Ureter (tissue), 1 donor: ENCODE data around the gene DZIP1L. TPM values are rescaled to one million over a fixed set of nuclear protein-coding genes. Genes with fewer than 3 reads are reported as not detected.

Source experiments
- DNase-seq: peaks from one replicate; pipeline ENCODE4 v3.0.0-alpha.2; 2020; ENCODE audit warnings: low spot score
- total RNA-seq: library from RNA; stranded (reverse); gene quantifications from one replicate; pipeline ENCODE4 v1.2.4, GENCODE V29; 2023
- donor health status: DM: yes; HTN: yes; CAD: no.

The DZIP1L gene
- total RNA-seq, 1 donor from 2014 or later: 32.7 TPM

DNA sequence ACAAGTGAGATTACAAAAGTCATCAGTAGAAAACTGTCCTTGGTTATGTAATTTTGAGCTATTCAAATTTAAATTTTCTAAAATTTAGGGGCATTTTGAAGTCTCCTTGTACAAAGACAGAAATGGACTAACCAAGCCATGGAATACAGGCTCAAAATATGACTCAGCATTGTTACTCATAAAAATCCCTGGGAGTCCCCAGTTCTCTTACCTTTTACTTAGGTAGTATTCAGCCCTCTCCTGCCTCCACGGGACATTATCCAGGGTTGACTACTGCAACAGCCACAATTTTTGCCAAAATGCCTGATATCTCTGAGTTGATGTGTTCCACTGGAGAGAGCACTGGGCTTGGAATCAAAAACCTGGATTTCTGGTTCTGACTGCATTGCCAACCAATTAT lies 80.5 kb downstream of the DZIP1L start:
- DNase-seq: no peak

DNA sequence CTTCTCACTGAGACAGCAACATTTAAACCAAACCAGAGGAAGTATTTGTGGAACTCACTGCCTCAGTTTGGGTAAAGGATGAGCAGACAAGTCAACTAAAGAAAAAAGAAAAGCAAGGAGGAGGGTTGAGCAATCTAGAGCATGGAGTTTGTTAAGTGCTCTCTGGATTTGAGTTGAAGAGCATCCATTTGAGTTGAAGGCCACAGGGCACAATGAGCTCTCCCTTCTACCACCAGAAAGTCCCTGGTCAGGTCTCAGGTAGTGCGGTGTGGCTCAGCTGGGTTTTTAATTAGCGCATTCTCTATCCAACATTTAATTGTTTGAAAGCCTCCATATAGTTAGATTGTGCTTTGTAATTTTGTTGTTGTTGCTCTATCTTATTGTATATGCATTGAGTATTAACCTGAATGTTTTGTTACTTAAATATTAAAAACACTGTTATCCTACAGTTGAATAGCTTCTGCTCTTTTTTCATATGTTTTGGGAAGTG lies 82.2 kb downstream of the DZIP1L start:
- no peak for DNase-seq

DNA sequence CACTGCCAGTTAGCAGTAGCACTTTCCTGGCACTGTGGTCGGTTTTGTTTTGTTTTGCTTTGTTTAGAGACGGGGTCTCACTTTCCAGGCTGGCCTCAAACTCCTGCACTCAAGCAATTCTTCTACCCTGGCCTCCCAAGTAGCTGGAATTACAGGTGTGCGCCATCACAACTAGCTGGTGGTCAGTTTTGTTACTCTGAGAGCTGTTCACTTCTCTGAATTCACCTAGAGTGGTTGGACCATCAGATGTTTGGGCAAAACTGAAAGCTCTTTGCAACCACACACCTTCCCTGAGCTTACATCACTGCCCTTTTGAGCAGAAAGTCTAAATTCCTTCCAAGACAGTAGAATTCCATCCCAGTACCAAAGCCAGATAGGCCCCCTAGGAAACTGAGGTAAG lies 82.8 kb downstream of the DZIP1L start:
- DNase-seq: no peak

DNA sequence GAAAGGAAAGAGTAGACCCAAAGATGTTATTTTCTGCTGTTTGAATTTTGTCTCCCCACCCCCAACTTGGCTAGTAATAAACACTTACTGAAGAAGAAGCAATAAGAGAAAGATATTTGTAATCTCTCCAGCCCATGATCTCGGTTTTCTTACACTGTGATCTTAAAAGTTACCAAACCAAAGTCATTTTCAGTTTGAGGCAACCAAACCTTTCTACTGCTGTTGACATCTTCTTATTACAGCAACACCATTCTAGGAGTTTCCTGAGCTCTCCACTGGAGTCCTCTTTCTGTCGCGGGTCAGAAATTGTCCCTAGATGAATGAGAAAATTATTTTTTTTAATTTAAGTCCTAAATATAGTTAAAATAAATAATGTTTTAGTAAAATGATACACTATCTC lies 83.9 kb downstream of the DZIP1L start:
- DNase-seq: no peak

DNA sequence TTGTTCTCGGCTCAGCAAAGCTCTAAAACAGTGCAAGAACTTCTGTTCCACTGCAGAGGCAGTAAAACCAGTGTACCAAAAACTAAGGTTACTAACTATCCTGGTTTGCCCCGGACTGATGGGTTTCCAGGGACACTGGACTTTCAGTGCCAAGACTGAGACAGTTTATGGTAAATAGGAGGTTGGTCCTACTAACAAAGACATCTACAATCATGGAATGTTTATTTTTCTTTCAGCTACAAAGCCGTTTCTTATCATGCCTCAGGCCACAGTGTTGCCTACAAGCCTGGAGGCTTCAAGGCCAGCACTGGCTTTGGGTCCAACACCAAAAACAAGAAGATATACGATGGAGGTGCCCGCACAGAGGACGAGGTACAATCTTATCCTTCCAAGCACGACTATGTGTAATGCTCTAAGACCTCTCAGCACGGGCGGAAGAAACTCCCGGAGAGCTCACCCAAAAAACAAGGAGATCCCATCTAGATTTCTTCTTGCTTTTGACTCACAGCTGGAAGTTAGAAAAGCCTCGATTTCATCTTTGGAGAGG lies 84.6 kb downstream of the DZIP1L start:
- DNase-seq: no peak

DNA sequence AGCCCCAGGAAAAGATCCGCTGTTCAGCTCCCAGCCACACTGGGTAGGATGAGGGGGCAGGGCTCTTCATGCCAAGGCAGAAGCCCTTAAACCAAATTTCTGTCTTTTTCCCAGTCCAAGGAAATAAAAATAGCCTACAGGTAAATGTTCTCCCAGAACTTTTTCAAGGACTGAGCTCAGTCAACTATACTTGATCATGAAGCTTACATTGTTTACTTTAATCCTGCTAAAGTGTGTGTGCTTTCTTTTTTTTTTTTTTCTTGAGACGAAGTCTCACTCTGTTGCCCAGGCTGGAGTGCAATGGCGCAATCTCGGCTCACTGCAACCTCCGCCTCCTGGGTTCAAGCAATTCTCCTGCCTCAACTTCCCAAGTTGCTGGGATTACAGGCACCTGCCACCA lies 87.6 kb downstream of the DZIP1L start:
- no peak for DNase-seq

DNA sequence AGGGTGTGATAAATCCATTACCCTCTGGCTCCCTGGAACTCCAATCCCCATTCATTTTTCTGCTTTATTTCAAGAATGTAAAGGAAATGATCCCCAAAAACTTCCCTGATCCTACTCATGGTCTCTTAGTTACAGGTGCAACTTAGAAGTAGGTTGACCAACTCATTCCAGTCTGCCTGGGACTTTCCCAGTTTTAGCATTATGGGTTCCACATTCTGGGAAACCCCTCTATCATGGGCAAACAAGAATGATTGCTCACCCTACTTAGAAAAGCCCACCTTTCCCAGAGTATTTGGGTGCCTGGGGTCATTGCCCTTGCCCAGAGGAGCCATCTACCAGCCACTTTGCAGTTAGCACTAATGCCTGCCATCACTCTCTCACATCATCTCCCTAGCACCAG lies 89.9 kb downstream of the DZIP1L start:
- DNase-seq: no peak

DNA sequence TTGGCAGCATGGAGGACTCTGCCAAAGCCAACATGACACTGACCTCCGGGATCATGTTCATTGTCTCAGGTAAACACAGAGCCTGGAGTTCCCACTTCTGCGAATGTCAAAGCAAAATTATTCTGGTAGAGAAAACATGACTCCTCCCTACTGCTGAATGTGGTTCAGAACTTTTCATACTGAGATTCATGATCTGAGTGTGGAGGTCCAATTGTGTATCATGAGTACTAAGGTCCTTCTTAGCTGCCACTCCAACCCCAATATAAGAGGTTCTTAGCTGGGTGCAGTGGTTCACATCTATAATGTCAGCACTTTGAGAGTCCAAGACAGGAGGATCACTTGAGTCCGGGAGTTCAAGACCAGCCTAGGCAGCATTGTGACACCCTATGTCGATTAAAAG lies 91.7 kb downstream of the DZIP1L start:
- no peak for DNase-seq

DNA sequence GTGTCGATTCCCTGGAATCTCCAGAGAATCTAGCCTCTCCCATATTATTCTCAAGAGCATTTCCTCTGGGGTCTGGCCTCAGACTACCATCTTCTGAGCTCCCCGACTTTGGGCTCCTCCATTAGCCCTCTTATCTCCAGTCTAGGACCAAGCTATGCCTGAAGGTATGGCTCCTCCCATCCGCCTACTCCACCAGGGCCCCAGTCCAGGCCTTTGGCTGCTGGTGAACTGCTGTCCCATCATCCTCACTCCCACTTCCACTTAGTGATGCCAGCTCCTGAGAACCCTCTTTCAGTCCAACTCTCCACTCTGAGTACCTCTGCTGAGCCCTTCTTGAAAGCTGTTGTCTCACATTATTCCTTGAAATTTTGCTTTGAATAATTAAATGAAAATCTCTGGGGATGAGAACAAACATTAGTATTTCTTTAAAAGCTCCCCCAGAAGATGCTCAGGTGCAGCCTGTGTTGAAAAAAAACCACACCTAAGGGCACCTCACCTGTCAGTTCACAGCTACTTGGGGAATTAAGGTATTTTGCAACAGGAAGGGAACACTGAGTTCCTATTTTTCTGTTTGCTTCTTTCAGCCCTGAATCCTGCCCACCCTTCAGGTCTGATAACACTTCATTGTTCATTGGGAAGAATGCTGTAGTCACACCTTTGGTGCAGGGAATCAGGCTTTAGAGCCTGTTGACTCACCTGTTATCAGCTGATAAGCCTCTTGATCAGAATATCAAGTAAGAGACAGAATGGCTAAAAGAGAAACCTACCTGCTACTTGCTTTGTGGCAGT lies 95.9 kb downstream of the DZIP1L start:
- DNase-seq: no peak

DNA sequence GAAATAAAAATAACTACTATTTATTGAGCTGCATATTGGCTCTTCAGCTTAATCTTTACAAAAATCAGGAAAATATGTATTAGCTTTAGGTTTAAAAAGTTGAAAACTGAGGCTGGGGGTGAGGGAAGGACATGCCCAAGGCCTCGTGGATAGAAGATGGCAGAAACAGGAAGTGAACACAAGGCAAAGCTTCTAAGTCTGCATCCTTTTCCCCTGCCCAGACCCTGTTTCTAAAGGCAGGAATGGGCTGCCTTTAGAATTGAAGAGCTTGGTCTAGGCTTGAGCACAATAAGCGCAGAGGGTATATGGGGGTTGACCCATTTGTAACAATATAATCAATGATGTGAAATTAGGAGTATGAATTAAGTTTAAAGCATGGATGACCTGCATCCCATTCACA lies 99.3 kb downstream of the DZIP1L start:
- DNase-seq: no peak

DNA sequence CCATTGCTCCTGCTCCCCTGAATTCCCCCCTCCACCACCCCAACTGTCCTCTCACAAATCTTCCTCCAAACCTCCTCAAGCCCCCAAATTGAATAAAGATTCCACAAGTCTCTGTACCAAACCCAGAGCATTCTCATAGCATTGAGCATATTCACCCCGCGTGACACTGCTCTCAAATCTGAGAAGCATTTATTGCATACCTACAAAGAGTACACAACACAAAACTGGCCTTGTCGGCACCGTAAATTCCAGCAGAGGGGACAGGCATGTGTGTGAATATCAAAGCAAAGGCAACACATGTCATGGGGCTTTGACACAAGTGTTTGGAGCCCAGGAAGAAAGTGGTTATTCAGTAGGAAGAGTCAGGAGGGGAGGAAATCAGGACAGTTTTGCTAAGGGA lies 102.9 kb downstream of the DZIP1L start:
- no peak for DNase-seq

Other genes with a start within 250 kb of the DZIP1L start
- gene CLDN18, start 105.4 kb downstream of the DZIP1L start, total RNA-seq: not detected
- gene A4GNT, start 16.8 kb upstream of the DZIP1L start, total RNA-seq: not detected
- 17.3 TPM for gene DBR1, start 59.3 kb upstream of the DZIP1L start, total RNA-seq
- 83.2 TPM for gene ARMC8, start 71.7 kb upstream of the DZIP1L start, total RNA-seq
- 0.49 TPM for gene NME9, start 214.2 kb upstream of the DZIP1L start, total RNA-seq
- 26.2 TPM for gene MRAS, start 233.0 kb upstream of the DZIP1L start, total RNA-seq